ENCODE measurements around the gene MORN1.

MORN1 gene

GRCh38 chr1:2290171-2290578, 101.2 kb downstream of the MORN1 start:
- DNase-seq (ENCODE audit: low spot score), result no peak

GRCh38 chr1:2289607-2290006, 101.7 kb downstream of the MORN1 start:
- no peak for DNase-seq (ENCODE audit: low spot score)

GRCh38 chr1:2288816-2289536, 102.4 kb downstream of the MORN1 start:
- DNase-seq (ENCODE audit: low spot score), result no peak

GRCh38 chr1:2288311-2288710, 103.0 kb downstream of the MORN1 start:
- no peak for DNase-seq (ENCODE audit: low spot score)

- DNase-seq (ENCODE audit: low spot score), result no peak
Measured at GRCh38 chr1:2287649-2288048, 103.7 kb downstream of the MORN1 start.

- no peak for DNase-seq (ENCODE audit: low spot score)
Measured at GRCh38 chr1:2286923-2287322, 104.4 kb downstream of the MORN1 start.

GRCh38 chr1:2284932-2285331, 106.4 kb downstream of the MORN1 start:
- no peak for DNase-seq (ENCODE audit: low spot score)

- no peak for DNase-seq (ENCODE audit: low spot score)
Measured at GRCh38 chr1:2283991-2284895, 107.1 kb downstream of the MORN1 start.

- DNase-seq (ENCODE audit: low spot score), result no peak
Measured at GRCh38 chr1:2283371-2283990, 107.9 kb downstream of the MORN1 start.

- no peak for DNase-seq (ENCODE audit: low spot score)
Measured at GRCh38 chr1:2282556-2283270, 108.6 kb downstream of the MORN1 start.

GRCh38 chr1:2279817-2280216, 111.5 kb downstream of the MORN1 start:
- DNase-seq (ENCODE audit: low spot score), result no peak

- peak; percentile 89 for DNase-seq (ENCODE audit: low spot score)
Measured at GRCh38 chr1:2279210-2279639, 112.1 kb downstream of the MORN1 start.

GRCh38 chr1:2278591-2279209, 112.7 kb downstream of the MORN1 start:
- no peak for DNase-seq (ENCODE audit: low spot score)

- no peak for DNase-seq (ENCODE audit: low spot score)
Measured at GRCh38 chr1:2277741-2278488, 113.4 kb downstream of the MORN1 start.

- no peak for DNase-seq (ENCODE audit: low spot score)
Measured at GRCh38 chr1:2276803-2277580, 114.4 kb downstream of the MORN1 start.

GRCh38 chr1:2275796-2276536, 115.4 kb downstream of the MORN1 start:
- DNase-seq (ENCODE audit: low spot score), result peak; percentile 75

- no peak for DNase-seq (ENCODE audit: low spot score)
Measured at GRCh38 chr1:2274929-2275475, 116.4 kb downstream of the MORN1 start.

- no peak for DNase-seq (ENCODE audit: low spot score)
Measured at GRCh38 chr1:2274231-2274928, 117.0 kb downstream of the MORN1 start.
